Measurements from ENCODE around the gene ASB6.

DNA sequence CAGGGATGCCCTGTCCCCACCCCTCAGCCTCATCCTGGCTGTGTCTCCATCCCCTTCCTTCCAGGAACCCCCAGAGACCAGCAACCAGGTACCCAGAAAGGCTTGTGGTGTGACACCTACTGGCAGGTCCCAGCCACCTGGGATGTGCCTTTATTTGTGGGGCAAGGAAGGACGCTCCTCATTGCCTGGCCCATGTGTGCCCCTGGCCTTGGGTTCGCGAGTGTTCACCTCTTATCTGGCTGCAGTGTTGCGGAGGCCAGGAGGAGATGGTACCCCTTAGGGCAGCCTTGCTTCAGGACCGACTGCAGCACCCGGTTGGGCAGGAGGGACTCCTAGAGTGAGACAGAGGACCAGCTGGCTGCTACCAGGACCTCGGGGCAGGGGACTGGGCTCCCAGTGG is 29.8 kb downstream of the ASB6 start:
- TF ChIP-seq, protein P1, sequence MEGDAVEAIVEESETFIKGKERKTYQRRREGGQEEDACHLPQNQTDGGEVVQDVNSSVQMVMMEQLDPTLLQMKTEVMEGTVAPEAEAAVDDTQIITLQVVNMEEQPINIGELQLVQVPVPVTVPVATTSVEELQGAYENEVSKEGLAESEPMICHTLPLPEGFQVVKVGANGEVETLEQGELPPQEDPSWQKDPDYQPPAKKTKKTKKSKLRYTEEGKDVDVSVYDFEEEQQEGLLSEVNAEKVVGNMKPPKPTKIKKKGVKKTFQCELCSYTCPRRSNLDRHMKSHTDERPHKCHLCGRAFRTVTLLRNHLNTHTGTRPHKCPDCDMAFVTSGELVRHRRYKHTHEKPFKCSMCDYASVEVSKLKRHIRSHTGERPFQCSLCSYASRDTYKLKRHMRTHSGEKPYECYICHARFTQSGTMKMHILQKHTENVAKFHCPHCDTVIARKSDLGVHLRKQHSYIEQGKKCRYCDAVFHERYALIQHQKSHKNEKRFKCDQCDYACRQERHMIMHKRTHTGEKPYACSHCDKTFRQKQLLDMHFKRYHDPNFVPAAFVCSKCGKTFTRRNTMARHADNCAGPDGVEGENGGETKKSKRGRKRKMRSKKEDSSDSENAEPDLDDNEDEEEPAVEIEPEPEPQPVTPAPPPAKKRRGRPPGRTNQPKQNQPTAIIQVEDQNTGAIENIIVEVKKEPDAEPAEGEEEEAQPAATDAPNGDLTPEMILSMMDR (conservative IDR thresholded peaks at IDR 0.05; ENCODE audit: low read depth in 2 of 2) = peak; percentile 17 to 44; a peak in 3 of 4 replicates
- TF ChIP-seq POLR2AphosphoS5 (IDR thresholded peaks at IDR 0.05; ENCODE audit: low read depth) (no peak), EZH2phosphoT487 (IDR thresholded peaks at IDR 0.05; ENCODE audit: unreplicated experiment) (no peak), EZH2 (IDR thresholded peaks at IDR 0.05; ENCODE audit: low read depth, unreplicated experiment) (no peak), STAT1 (IDR thresholded peaks at IDR 0.05; ENCODE audit: unreplicated experiment) (no peak), JUNB (IDR thresholded peaks at IDR 0.05; ENCODE audit: unreplicated experiment) (no peak), ZNF331 (CRISPR knock-in tag; IDR thresholded peaks at IDR 0.05; ENCODE audit: low read depth) (no peak), CREB1 (CRISPR knock-in tag; IDR thresholded peaks at IDR 0.05; ENCODE audit: low read depth) (no peak), NANOG (IDR thresholded peaks at IDR 0.05; ENCODE audit: borderline replicate concordance) (no peak)
- TF ChIP-seq, protein P2, sequence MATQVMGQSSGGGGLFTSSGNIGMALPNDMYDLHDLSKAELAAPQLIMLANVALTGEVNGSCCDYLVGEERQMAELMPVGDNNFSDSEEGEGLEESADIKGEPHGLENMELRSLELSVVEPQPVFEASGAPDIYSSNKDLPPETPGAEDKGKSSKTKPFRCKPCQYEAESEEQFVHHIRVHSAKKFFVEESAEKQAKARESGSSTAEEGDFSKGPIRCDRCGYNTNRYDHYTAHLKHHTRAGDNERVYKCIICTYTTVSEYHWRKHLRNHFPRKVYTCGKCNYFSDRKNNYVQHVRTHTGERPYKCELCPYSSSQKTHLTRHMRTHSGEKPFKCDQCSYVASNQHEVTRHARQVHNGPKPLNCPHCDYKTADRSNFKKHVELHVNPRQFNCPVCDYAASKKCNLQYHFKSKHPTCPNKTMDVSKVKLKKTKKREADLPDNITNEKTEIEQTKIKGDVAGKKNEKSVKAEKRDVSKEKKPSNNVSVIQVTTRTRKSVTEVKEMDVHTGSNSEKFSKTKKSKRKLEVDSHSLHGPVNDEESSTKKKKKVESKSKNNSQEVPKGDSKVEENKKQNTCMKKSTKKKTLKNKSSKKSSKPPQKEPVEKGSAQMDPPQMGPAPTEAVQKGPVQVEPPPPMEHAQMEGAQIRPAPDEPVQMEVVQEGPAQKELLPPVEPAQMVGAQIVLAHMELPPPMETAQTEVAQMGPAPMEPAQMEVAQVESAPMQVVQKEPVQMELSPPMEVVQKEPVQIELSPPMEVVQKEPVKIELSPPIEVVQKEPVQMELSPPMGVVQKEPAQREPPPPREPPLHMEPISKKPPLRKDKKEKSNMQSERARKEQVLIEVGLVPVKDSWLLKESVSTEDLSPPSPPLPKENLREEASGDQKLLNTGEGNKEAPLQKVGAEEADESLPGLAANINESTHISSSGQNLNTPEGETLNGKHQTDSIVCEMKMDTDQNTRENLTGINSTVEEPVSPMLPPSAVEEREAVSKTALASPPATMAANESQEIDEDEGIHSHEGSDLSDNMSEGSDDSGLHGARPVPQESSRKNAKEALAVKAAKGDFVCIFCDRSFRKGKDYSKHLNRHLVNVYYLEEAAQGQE (IDR thresholded peaks at IDR 0.05; ENCODE audit: unreplicated experiment) = no peak
- TF ChIP-seq, protein P3, sequence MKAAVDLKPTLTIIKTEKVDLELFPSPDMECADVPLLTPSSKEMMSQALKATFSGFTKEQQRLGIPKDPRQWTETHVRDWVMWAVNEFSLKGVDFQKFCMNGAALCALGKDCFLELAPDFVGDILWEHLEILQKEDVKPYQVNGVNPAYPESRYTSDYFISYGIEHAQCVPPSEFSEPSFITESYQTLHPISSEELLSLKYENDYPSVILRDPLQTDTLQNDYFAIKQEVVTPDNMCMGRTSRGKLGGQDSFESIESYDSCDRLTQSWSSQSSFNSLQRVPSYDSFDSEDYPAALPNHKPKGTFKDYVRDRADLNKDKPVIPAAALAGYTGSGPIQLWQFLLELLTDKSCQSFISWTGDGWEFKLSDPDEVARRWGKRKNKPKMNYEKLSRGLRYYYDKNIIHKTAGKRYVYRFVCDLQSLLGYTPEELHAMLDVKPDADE (IDR thresholded peaks at IDR 0.05) = no peak
- TF ChIP-seq, protein P4, sequence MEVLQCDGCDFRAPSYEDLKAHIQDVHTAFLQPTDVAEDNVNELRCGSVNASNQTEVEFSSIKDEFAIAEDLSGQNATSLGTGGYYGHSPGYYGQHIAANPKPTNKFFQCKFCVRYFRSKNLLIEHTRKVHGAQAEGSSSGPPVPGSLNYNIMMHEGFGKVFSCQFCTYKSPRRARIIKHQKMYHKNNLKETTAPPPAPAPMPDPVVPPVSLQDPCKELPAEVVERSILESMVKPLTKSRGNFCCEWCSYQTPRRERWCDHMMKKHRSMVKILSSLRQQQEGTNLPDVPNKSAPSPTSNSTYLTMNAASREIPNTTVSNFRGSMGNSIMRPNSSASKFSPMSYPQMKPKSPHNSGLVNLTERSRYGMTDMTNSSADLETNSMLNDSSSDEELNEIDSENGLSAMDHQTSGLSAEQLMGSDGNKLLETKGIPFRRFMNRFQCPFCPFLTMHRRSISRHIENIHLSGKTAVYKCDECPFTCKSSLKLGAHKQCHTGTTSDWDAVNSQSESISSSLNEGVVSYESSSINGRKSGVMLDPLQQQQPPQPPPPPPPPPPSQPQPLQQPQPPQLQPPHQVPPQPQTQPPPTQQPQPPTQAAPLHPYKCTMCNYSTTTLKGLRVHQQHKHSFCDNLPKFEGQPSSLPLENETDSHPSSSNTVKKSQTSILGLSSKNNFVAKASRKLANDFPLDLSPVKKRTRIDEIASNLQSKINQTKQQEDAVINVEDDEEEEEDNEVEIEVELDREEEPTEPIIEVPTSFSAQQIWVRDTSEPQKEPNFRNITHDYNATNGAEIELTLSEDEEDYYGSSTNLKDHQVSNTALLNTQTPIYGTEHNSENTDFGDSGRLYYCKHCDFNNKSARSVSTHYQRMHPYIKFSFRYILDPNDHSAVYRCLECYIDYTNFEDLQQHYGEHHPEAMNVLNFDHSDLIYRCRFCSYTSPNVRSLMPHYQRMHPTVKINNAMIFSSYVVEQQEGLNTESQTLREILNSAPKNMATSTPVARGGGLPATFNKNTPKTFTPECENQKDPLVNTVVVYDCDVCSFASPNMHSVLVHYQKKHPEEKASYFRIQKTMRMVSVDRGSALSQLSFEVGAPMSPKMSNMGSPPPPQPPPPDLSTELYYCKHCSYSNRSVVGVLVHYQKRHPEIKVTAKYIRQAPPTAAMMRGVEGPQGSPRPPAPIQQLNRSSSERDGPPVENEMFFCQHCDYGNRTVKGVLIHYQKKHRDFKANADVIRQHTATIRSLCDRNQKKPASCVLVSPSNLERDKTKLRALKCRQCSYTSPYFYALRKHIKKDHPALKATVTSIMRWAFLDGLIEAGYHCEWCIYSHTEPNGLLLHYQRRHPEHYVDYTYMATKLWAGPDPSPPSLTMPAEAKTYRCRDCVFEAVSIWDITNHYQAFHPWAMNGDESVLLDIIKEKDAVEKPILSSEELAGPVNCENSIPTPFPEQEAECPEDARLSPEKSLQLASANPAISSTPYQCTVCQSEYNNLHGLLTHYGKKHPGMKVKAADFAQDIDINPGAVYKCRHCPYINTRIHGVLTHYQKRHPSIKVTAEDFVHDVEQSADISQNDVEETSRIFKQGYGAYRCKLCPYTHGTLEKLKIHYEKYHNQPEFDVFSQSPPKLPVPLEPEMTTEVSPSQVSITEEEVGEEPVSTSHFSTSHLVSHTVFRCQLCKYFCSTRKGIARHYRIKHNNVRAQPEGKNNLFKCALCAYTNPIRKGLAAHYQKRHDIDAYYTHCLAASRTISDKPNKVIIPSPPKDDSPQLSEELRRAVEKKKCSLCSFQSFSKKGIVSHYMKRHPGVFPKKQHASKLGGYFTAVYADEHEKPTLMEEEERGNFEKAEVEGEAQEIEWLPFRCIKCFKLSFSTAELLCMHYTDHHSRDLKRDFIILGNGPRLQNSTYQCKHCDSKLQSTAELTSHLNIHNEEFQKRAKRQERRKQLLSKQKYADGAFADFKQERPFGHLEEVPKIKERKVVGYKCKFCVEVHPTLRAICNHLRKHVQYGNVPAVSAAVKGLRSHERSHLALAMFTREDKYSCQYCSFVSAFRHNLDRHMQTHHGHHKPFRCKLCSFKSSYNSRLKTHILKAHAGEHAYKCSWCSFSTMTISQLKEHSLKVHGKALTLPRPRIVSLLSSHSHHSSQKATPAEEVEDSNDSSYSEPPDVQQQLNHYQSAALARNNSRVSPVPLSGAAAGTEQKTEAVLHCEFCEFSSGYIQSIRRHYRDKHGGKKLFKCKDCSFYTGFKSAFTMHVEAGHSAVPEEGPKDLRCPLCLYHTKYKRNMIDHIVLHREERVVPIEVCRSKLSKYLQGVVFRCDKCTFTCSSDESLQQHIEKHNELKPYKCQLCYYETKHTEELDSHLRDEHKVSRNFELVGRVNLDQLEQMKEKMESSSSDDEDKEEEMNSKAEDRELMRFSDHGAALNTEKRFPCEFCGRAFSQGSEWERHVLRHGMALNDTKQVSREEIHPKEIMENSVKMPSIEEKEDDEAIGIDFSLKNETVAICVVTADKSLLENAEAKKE (CRISPR knock-in tag; IDR thresholded peaks at IDR 0.05) = no peak
